ENCODE data around the gene ANKRD13D. TPM values are rescaled to one million over a fixed set of nuclear protein-coding genes. Genes with fewer than 3 reads are reported as not detected.
A peak's percentile ranks its signal among the peaks of the same experiment; 100 is the strongest.

The ANKRD13D gene
- total and polyA plus RNA-seq, 8 donors = 9.8 to 60.7 (median 14.9) TPM

GRCh38 chr11:67272327-67273259 lies 16.5 kb upstream of the ANKRD13D start:
- H3K4me1 ChIP-seq = peaks cover 18 to 42% (median 25%) of the 10 kb centered on the region in 3 donors
- H3K27me3 ChIP-seq = no peaks in the 10 kb centered on the region
- no peaks in the 10 kb centered on the region for H3K9me3 ChIP-seq
- intact Hi-C loops (cut with DNase I) = no loop called here
- no peak for ATAC-seq
- no peak overlapping the region for H3K4me3 ChIP-seq
- no peak for FAIRE-seq
- TF ChIP-seq CTCF (IDR thresholded peaks at IDR 0.05) = no peak
- peak in 3 of 6 donors; percentile 6 to 51 (median 21) for DNase-seq
- H3K36me3 ChIP-seq = no peaks in the 10 kb centered on the region
- 80% methylated on average over 23 of the region's 23 CpGs for WGBS, 2 donors
- H3K27ac ChIP-seq = no peak overlapping the region

GRCh38 chr11:67273260-67273990 lies 15.7 kb upstream of the ANKRD13D start:
- H3K36me3 ChIP-seq = no peaks in the 10 kb centered on the region
- FAIRE-seq = no peak
- H3K4me1 ChIP-seq = peaks cover 12 to 34% (median 17%) of the 10 kb centered on the region in 3 donors
- no peak for TF ChIP-seq CTCF (IDR thresholded peaks at IDR 0.05)
- ATAC-seq = no peak
- H3K27me3 ChIP-seq = no peaks in the 10 kb centered on the region
- no peaks in the 10 kb centered on the region for H3K9me3 ChIP-seq
- no peak overlapping the region for H3K4me3 ChIP-seq
- DNase-seq = peak in 3 of 6 donors; percentile 3 to 55 (median 37)
- 61 to 70% methylated on average over 14 of the region's 14 CpGs for WGBS, 2 donors
- peak overlapping the region in 1 of 4 donors; percentile 35 for H3K27ac ChIP-seq
- intact Hi-C loops (cut with DNase I) = no loop called here

GRCh38 chr11:67274768-67275605 lies 14.1 kb upstream of the ANKRD13D start:
- ATAC-seq (no peak), FAIRE-seq (no peak), DNase-seq (peak in 5 of 6 donors; percentile 31 to 70 (median 51))
- intact Hi-C loops (cut with DNase I) = no loop called here
- no peaks in the 10 kb centered on the region for H3K27me3 ChIP-seq
- H3K36me3 ChIP-seq = peaks cover 0 to 11% (median 2%) of the 10 kb centered on the region in 3 donors
- no peaks in the 10 kb centered on the region for H3K9me3 ChIP-seq
- no peak overlapping the region for H3K4me3 ChIP-seq
- WGBS, 2 donors = 64 to 69% methylated on average over 34 to 35 of the region's 35 CpGs
- TF ChIP-seq CTCF (IDR thresholded peaks at IDR 0.05) = no peak
- H3K4me1 ChIP-seq = peaks cover 0 to 18% (median 1%) of the 10 kb centered on the region in 3 donors
- H3K27ac ChIP-seq = peak overlapping the region in 2 of 4 donors; percentile 10 to 57

GRCh38 chr11:67275606-67276409 lies 13.3 kb upstream of the ANKRD13D start:
- no peak for TF ChIP-seq CTCF (IDR thresholded peaks at IDR 0.05)
- H3K27me3 ChIP-seq = no peaks in the 10 kb centered on the region
- WGBS, 2 donors = 89 to 91% methylated on average over 17 of the region's 17 CpGs
- H3K27ac ChIP-seq = peak overlapping the region in 1 of 4 donors; percentile 76
- no peaks in the 10 kb centered on the region for H3K9me3 ChIP-seq
- H3K36me3 ChIP-seq = peaks cover 0 to 18% (median 10%) of the 10 kb centered on the region in 3 donors
- H3K4me1 ChIP-seq = peaks cover 0 to 17% (median 0%) of the 10 kb centered on the region in 3 donors
- DNase-seq = peak in 3 of 6 donors; percentile 21 to 54 (median 45)
- intact Hi-C loops (cut with DNase I) = no loop called here
- H3K4me3 ChIP-seq = no peak overlapping the region
- FAIRE-seq = no peak
- no peak for ATAC-seq
